ENCODE measurements around the gene OR8B2.
A peak's percentile ranks its signal among the peaks of the same experiment; 100 is the strongest.
"Not testable (repeated sequence)": the region's sequence is repeated elsewhere in the genome, so short reads cannot be mapped to it uniquely, and the experiment has no call there.

Gene OR8B2

GRCh38 chr11:124384399-124384798 lies at the start of gene OR8B2:
Gene OR8B2, minus strand, starts transcription at chr11:124384499. Its CDS starts 1,156 bp downstream, at chr11:124383343.
- DNase-seq = no peak

- DNase-seq = no peak
These were observed 45.3 kb upstream of the OR8B2 start for GRCh38 chr11:124429599-124429998.

GRCh38 chr11:124424384-124424921 lies 40.2 kb upstream of the OR8B2 start, which contains the start of gene OR8B4:
Gene OR8B4, minus strand, starts transcription at chr11:124424871. Its CDS starts 0 bp downstream, at chr11:124424871.
- no peak for DNase-seq

- DNase-seq = no peak
These were observed 36.7 kb upstream of the OR8B2 start for GRCh38 chr11:124421043-124421442.

GRCh38 chr11:124415356-124415923 lies 31.1 kb upstream of the OR8B2 start:
- peak; percentile 8 for DNase-seq

- DNase-seq = no peak
These were observed 25.6 kb upstream of the OR8B2 start for GRCh38 chr11:124409906-124410305.

- no peak for DNase-seq
These were observed 21.3 kb upstream of the OR8B2 start for GRCh38 chr11:124405581-124405980.

- not testable (repeated sequence) for DNase-seq
These were observed 18.9 kb upstream of the OR8B2 start for GRCh38 chr11:124403186-124403585.

GRCh38 chr11:124402326-124402922 lies 18.1 kb upstream of the OR8B2 start:
- peak; percentile 30 for DNase-seq

GRCh38 chr11:124398924-124399323 lies 14.6 kb upstream of the OR8B2 start, which contains the start of gene OR8B3:
Gene OR8B3, minus strand, starts transcription at chr11:124399024. Its CDS starts 1,673 bp downstream, at chr11:124397351.
- no peak for DNase-seq

GRCh38 chr11:124396847-124397246 lies 12.5 kb upstream of the OR8B2 start:
- not testable (repeated sequence) for DNase-seq

GRCh38 chr11:124394408-124394807 lies 10.1 kb upstream of the OR8B2 start:
- no peak for DNase-seq

GRCh38 chr11:124382857-124383256 lies 1.4 kb downstream of the OR8B2 start:
- DNase-seq = not testable (repeated sequence)

- no peak for DNase-seq
These were observed 3.7 kb downstream of the OR8B2 start for GRCh38 chr11:124380585-124380984.

- DNase-seq = no peak
These were observed 8.0 kb downstream of the OR8B2 start for GRCh38 chr11:124376280-124376679.

- DNase-seq = no peak
These were observed 24.7 kb downstream of the OR8B2 start for GRCh38 chr11:124359566-124359965.

GRCh38 chr11:124346311-124346955 lies 37.9 kb downstream of the OR8B2 start:
- no peak for DNase-seq

GRCh38 chr11:124344346-124344745 lies 40.0 kb downstream of the OR8B2 start:
- DNase-seq = no peak

- DNase-seq = no peak
These were observed 44.2 kb downstream of the OR8B2 start for GRCh38 chr11:124340142-124340447.

GRCh38 chr11:124339396-124340141 lies 44.7 kb downstream of the OR8B2 start:
- no peak for DNase-seq
